PC-3 (cell line): Measurements from ENCODE around the gene TRUB1. TPM values are rescaled to one million over a fixed set of nuclear protein-coding genes. Genes with fewer than 3 reads are reported as not detected.

ENCODE experiments used
- ATAC-seq: fragments of 200-7000 bp; cut with Tn5 transposase; 2 replicates; pipeline ENCODE4 v1.9.1; 2020; ENCODE audit warnings: mild to moderate bottlenecking, moderate library complexity
- BruUV-seq: library from RNA; stranded (reverse); fragments of 400-500 nt; replicated peaks from 2 replicates; lab custom pipeline; 2021; lab: Mats Ljungman, UMichigan
- CTCF ChIA-PET: fragments of 300-600 bp; sonication (Branson Sonifier 250); formaldehyde crosslinking; loops from one replicate; lab custom pipeline; 2022; ENCODE audit warnings: antibody characterized with exemption; lab: Charles Lee
- POLR2A ChIA-PET: fragments of 300-600 bp; sonication (Branson Sonifier 250); formaldehyde crosslinking; loops from one replicate; lab custom pipeline; 2022; ENCODE audit warnings: antibody characterized with exemption; ENCODE audit not compliant: unreplicated experiment; lab: Charles Lee
- DNase-seq: peaks from one replicate; pipeline ENCODE4 v3.0.0-alpha.2; 2015
- H2AFZ ChIP-seq: fragments of 300-600 bp; sonication (generic); 2 replicates; pipeline ENCODE4 v1.6.0; 2016; ENCODE audit warnings: antibody characterized with exemption, low read length
- H3F3A ChIP-seq: fragments of 300-600 bp; sonication (generic); one replicate; pipeline ENCODE4 v1.6.0; 2017; ENCODE audit warnings: antibody characterized with exemption, low read length, control low read depth, mild to moderate bottlenecking; ENCODE audit not compliant: unreplicated experiment
- H3K27ac ChIP-seq: fragments of 300-600 bp; sonication (generic); 2 replicates; pipeline ENCODE4 v1.5.1; 2016; ENCODE audit warnings: mild to moderate bottlenecking, low read length
- H3K27me3 ChIP-seq: fragments of 300-600 bp; sonication (generic); 2 replicates; pipeline ENCODE4 v1.6.1; 2016; ENCODE audit warnings: low read length, mixed read lengths
- H3K36me3 ChIP-seq: fragments of 300-600 bp; sonication (generic); 2 replicates; pipeline ENCODE4 v1.6.1; 2016; ENCODE audit warnings: low read depth, mixed run types, low read length, mixed read lengths
- H3K4me1 ChIP-seq: fragments of 300-600 bp; sonication (generic); 2 replicates; pipeline ENCODE4 v1.5.1; 2016; ENCODE audit warnings: low read length; ENCODE audit not compliant: insufficient read depth
- H3K4me2 ChIP-seq: fragments of 300-600 bp; sonication (generic); 2 replicates; pipeline ENCODE4 v1.6.0; 2016; ENCODE audit warnings: low read length
- H3K4me3 ChIP-seq: fragments of 300-600 bp; sonication (generic); 2 replicates; pipeline ENCODE4 v1.5.1; 2016; ENCODE audit warnings: mild to moderate bottlenecking, low read length, mixed read lengths
- H3K79me2 ChIP-seq: fragments of 300-600 bp; sonication (generic); 2 replicates; pipeline ENCODE4 v1.6.1; 2017; ENCODE audit warnings: low read length, mixed read lengths
- H3K9ac ChIP-seq: fragments of 300-600 bp; sonication (generic); 2 replicates; pipeline ENCODE4 v1.6.0; 2016; ENCODE audit warnings: mild to moderate bottlenecking, low read length
- H3K9me2 ChIP-seq: fragments of 300-600 bp; sonication (generic); replicated peaks from 2 replicates; pipeline ENCODE4 v1.6.1; 2016; ENCODE audit warnings: mixed run types, low read length, mixed read lengths
- H3K9me3 ChIP-seq: fragments of 300-600 bp; sonication (generic); 2 replicates; pipeline ENCODE4 v1.6.1; 2016; ENCODE audit warnings: low read length, mixed read lengths
- H4K20me1 ChIP-seq: fragments of 300-600 bp; sonication (generic); 2 replicates; pipeline ENCODE4 v1.6.1; 2016; ENCODE audit warnings: low read length, mixed read lengths
- CTCF ChIP-seq: fragments of 300-600 bp; sonication (generic); conservative IDR thresholded peaks from 2 replicates; pipeline ENCODE4 v1.5.1; 2017; ENCODE audit warnings: antibody characterized with exemption, low read depth, mild to moderate bottlenecking, low read length
- EZH2 ChIP-seq: fragments of 300-600 bp; sonication (generic); IDR thresholded peaks from one replicate; pipeline ENCODE4 v1.6.1; 2017; ENCODE audit warnings: antibody characterized with exemption, mild to moderate bottlenecking, low read length; ENCODE audit not compliant: unreplicated experiment
- EZH2phosphoT487 ChIP-seq: fragments of 300-600 bp; sonication (generic); IDR thresholded peaks from 2 replicates; pipeline ENCODE4 v1.6.1; 2018; ENCODE audit warnings: mild to moderate bottlenecking, antibody characterized with exemption, low read length, borderline replicate concordance
- intact Hi-C: fragments of 100-400 bp; cut with micrococcal nuclease; formaldehyde crosslinking; loops from 2 replicates; pipeline ENCODE4 v1.9.0; 2023
- total RNA-seq: library from RNA; depleted of rRNA; stranded (reverse); fragments of >200 nt; gene quantifications from 2 replicates; pipeline ENCODE4 v1.2.3, GENCODE V29; 2014

The TRUB1 gene
- total RNA-seq, 1 experiment from 2014 or later: 28.0 TPM

DNA sequence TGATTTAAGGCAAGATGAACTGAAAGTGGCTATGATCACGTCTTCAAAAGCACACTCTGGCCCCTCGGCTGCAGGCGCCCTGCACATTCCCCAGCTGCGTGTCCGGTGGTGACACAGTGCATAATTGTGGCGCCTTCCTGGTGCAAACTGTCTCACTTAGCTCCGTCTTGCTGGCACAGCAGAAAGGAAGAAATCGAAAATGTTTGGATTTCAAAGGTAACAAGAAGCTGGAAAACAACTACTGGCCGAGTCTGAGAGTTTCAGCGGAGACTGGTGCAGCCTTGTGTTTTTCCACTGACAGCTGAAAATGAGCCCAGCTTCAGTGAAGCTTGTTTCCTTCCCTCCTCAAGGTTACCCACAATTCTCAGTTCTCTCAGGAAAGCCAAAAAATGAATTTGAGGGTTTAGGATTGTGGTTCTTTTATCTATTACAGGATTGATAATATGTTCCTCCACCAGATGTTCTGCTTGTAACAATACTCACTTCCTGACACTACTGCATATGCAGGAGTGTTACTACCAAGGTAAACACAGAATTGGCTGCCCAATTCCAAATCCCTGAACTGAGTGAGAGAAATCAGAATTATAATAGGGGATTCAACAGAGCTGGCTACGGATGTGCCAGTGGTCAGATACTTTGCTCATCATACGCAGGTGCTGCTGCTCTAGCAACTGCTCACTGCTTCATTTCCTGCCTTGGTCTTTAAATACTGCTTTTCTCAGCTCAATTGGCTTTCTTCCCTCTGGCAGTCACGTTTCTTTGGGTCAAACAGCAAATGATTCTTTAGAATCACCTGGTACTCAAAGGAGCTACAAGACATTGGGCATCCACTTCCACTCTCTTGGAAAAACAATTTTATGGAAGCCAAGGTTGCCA, 63.7 kb downstream of the TRUB1 start:
- ATAC-seq: no peak
- no peak for DNase-seq
- CTCF ChIA-PET: no interaction called here

DNA sequence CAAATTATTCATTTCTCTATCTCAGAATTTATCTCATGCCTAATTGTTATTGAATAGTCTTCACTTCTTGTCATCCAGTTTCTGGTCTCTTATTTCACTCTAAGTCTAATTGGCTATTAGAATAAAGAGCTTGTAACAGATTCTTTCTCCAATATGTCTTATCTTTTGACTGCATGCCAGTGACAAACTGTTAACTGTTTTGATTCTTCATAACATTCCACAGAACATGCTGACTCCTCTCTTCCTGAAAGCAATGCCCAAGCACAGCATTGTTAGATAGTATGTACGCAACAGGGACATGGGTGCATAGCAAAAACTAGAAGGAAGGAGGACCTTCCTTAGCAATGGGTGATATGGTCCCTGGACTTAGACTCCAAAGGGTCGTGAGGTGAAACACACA, 65.4 kb downstream of the TRUB1 start:
- H3F3A ChIP-seq: no peaks in the 10 kb centered on the region
- TF ChIP-seq EZH2 (no peak), CTCF (no peak), EZH2phosphoT487 (no peak)
- H3K4me1 ChIP-seq: no peaks in the 10 kb centered on the region
- no peak overlapping the region for H3K27ac ChIP-seq
- no peak for ATAC-seq
- no peak for DNase-seq
- H4K20me1 ChIP-seq: no peaks in the 10 kb centered on the region
- H3K9ac ChIP-seq: no peak overlapping the region
- BruUV-seq: no TSS peak
- no peaks in the 10 kb centered on the region for H3K36me3 ChIP-seq
- H2AFZ ChIP-seq: no peak overlapping the region
- intact Hi-C loops: no loop called here
- no peak overlapping the region for H3K4me3 ChIP-seq
- H3K9me3 ChIP-seq: no peaks in the 10 kb centered on the region
- H3K4me2 ChIP-seq: no peak overlapping the region
- ChIA-PET CTCF (no interaction called here), POLR2A (no interaction called here)
- no peaks in the 10 kb centered on the region for H3K9me2 ChIP-seq
- H3K79me2 ChIP-seq: no peaks in the 10 kb centered on the region
- H3K27me3 ChIP-seq: peaks cover 9% of the 10 kb centered on the region

More for the DNA sequence above, 63.7 kb downstream of the TRUB1 start:
- no peaks in the 10 kb centered on the region for H3K9me3 ChIP-seq
- H3F3A ChIP-seq: no peaks in the 10 kb centered on the region
- no peaks in the 10 kb centered on the region for H4K20me1 ChIP-seq
- H3K36me3 ChIP-seq: no peaks in the 10 kb centered on the region
- H3K27me3 ChIP-seq: no peaks in the 10 kb centered on the region
- H3K4me1 ChIP-seq: no peaks in the 10 kb centered on the region
- BruUV-seq: no TSS peak
- no peak overlapping the region for H3K9ac ChIP-seq
- TF ChIP-seq CTCF (no peak), EZH2phosphoT487 (no peak), EZH2 (no peak)
- H3K9me2 ChIP-seq: no peaks in the 10 kb centered on the region
- H3K4me3 ChIP-seq: no peak overlapping the region
- H2AFZ ChIP-seq: no peak overlapping the region
- H3K79me2 ChIP-seq: no peaks in the 10 kb centered on the region
- no peak overlapping the region for H3K27ac ChIP-seq
- no peak overlapping the region for H3K4me2 ChIP-seq
- intact Hi-C loops: no loop called here
- POLR2A ChIA-PET: no interaction called here

GRCh38 chr10:115004236-115004862, 66.4 kb downstream of the TRUB1 start:
- Histone ChIP-seq H3K9ac (no peak overlapping the region), H3K9me3 (no peaks in the 10 kb centered on the region), H3K9me2 (no peaks in the 10 kb centered on the region), H3F3A (no peaks in the 10 kb centered on the region), H3K27ac (no peak overlapping the region), H2AFZ (no peak overlapping the region), H3K4me1 (no peaks in the 10 kb centered on the region), H3K36me3 (no peaks in the 10 kb centered on the region), H3K4me2 (no peak overlapping the region), H3K79me2 (no peaks in the 10 kb centered on the region), H3K4me3 (no peak overlapping the region), H3K27me3 (peaks cover 9% of the 10 kb centered on the region), H4K20me1 (no peaks in the 10 kb centered on the region)
- intact Hi-C loops: no loop called here
- no peak for DNase-seq
- POLR2A ChIA-PET: no interaction called here
- ATAC-seq: no peak
- TF ChIP-seq EZH2phosphoT487: no peak
- no peak for TF ChIP-seq CTCF
- TF ChIP-seq EZH2: no peak
- BruUV-seq: no TSS peak
- CTCF ChIA-PET: no interaction called here
